Large intestine (tissue), 3 donors: ENCODE measurements around the gene TINAG. TPM values are rescaled to one million over a fixed set of nuclear protein-coding genes. Genes with fewer than 3 reads are reported as not detected.

Experiments
- DNase-seq, 2 donors: peaks; one replicate each; pipeline versions ENCODE4 v3.0.0 to v3.0.0-alpha.2; 2013
- H3K27ac ChIP-seq: one replicate; pipeline ENCODE4 v1.5.1; 2013; ENCODE audit warnings: low read length
- H3K27me3 ChIP-seq: 2 replicates; pipeline ENCODE4 v1.6.1; 2013; ENCODE audit warnings: low read length; ENCODE audit not compliant: control insufficient read depth, insufficient read depth
- H3K36me3 ChIP-seq: 2 replicates; pipeline ENCODE4 v1.6.1; 2013; ENCODE audit warnings: low read length; ENCODE audit not compliant: control insufficient read depth, insufficient read depth
- H3K4me1 ChIP-seq: one replicate; pipeline ENCODE4 v1.6.1; 2013; ENCODE audit warnings: low read length; ENCODE audit not compliant: control insufficient read depth, insufficient read depth
- H3K4me3 ChIP-seq: one replicate; pipeline ENCODE4 v1.5.1; 2013; ENCODE audit warnings: low read length
- H3K9me3 ChIP-seq: one replicate; pipeline ENCODE4 v1.6.1; 2013; ENCODE audit warnings: mild to moderate bottlenecking, low read depth, low read length, moderate library complexity; ENCODE audit not compliant: control insufficient read depth
- WGBS: methylation state at CpG from one replicate; pipeline ENCODE4 v1.1.5; 2013; ENCODE audit warnings: low lambda C conversion rate; ENCODE audit not compliant: insufficient coverage; 5-methylcytosine and 5-hydroxymethylcytosine counted together
- polyA plus RNA-seq: library from polyadenylated mRNA; unstranded; fragments of 120-200 nt; gene quantifications from one replicate; pipeline ENCODE4 v1.2.1, GENCODE V29; 2013

TINAG gene
- polyA plus RNA-seq, 1 donor, result 23.7 TPM

DNA sequence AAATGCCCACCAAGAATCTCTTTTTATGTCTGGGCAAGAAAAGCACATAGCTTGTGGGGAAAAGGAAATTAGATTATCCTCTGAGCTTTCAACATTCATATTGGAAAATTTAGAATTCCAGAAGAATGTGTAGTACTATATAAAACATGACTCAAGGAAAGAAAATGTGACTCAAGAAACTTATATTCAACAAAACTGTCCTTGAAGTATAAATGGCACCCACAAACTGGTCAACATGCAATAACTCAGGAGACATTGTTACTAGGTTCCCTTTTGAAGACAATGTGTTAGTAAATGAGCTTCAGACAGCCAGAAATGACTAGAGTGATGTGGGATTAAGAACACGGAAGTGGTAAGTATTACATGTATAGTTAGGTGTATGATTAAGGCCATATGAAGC lies 26.1 kb upstream of the TINAG start:
- no peaks in the 10 kb centered on the region for H3K9me3 ChIP-seq
- no peak overlapping the region for H3K4me3 ChIP-seq
- peak overlapping the region; percentile 36 for H3K27ac ChIP-seq
- H3K36me3 ChIP-seq, result no peaks in the 10 kb centered on the region
- no peaks in the 10 kb centered on the region for H3K27me3 ChIP-seq
- DNase-seq, result no peak
- peaks cover 6% of the 10 kb centered on the region for H3K4me1 ChIP-seq
- WGBS, result no CpG with 5 or more reads among the region's 1 CpG

DNA sequence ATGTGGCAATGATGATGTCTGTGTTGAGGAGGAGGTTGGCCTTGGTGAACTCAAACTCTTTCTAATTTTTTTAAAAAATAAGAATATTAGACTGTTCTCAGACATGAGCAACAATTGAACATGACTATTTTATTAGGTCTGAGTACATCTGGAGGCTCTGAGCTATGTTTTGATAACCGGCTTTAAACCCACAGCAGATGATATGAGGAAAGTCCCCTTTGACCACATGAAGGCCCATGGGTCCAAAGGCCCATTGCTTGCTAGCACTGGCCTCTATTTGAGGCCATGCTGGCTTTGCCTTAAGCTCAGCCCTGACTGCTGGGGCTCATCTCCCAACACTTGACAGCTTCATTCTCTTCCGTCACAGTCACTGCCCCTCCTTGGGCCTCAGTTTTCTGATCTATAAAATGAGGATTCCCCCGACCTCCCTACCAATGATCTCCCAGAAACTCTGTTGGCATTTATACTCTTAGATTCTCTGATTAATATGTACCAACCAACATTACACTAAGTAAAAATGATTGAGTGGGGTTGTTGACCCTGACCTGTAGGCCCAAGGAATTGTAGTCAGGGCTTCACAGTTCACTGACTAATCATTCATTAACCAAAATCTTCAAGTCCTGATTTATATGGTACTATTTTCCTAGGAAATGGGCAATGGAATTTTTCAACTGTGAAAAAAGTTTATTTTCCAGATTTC lies 23.9 kb upstream of the TINAG start:
- no peaks in the 10 kb centered on the region for H3K27me3 ChIP-seq
- peaks cover 6% of the 10 kb centered on the region for H3K4me1 ChIP-seq
- peak overlapping the region; percentile 75 for H3K27ac ChIP-seq
- H3K36me3 ChIP-seq, result no peaks in the 10 kb centered on the region
- WGBS, result no CpG with 5 or more reads among the region's 3 CpGs
- no peak overlapping the region for H3K4me3 ChIP-seq
- no peaks in the 10 kb centered on the region for H3K9me3 ChIP-seq
- DNase-seq, result peak; percentile 79 to 86

DNA sequence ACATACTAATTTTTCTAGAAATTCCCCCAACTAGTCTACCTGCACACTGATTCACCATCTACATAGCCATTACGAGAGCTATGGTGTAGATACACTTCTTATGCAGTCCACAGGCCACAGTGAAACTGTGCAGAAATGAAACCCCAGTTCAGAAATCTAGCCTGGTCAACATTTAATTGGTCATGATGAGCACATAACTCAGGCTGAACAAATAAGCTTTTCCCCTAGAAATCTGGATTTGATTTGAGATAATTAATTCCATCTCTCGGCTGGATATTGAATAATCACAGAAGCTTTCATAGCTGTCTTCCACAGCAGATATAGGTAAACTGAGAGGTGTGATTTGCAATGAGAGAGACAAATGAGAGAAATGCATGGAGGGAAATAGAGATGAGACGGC lies 22.6 kb upstream of the TINAG start:
- no peaks in the 10 kb centered on the region for H3K36me3 ChIP-seq
- peaks cover 6% of the 10 kb centered on the region for H3K4me1 ChIP-seq
- H3K9me3 ChIP-seq, result no peaks in the 10 kb centered on the region
- H3K27me3 ChIP-seq, result no peaks in the 10 kb centered on the region
- no peak overlapping the region for H3K27ac ChIP-seq
- no CpG with 5 or more reads among the region's 3 CpGs for WGBS
- no peak for DNase-seq
- H3K4me3 ChIP-seq, result no peak overlapping the region

DNA sequence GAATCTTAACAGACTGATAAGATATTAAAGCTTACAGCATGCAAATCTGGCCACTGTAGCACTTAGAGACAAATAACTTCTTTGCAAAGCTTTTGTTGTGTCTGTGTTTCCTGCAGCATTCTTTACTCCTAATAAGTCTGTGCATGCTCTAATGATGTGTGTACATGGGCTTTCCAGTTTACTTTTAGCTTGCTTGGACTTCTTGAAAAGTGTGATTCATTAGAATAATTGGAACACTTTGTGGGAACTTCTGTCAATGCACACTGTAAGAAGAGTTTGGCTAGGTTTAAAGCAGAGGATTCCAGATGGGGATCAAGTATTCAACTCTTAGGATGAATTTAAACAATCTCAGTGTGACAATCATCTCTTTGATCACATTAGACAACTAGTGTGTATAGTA lies 22.1 kb upstream of the TINAG start:
- H3K27ac ChIP-seq, result no peak overlapping the region
- peaks cover 6% of the 10 kb centered on the region for H3K4me1 ChIP-seq
- H3K9me3 ChIP-seq, result no peaks in the 10 kb centered on the region
- no peak overlapping the region for H3K4me3 ChIP-seq
- no peaks in the 10 kb centered on the region for H3K36me3 ChIP-seq
- DNase-seq, result no peak
- H3K27me3 ChIP-seq, result no peaks in the 10 kb centered on the region

DNA sequence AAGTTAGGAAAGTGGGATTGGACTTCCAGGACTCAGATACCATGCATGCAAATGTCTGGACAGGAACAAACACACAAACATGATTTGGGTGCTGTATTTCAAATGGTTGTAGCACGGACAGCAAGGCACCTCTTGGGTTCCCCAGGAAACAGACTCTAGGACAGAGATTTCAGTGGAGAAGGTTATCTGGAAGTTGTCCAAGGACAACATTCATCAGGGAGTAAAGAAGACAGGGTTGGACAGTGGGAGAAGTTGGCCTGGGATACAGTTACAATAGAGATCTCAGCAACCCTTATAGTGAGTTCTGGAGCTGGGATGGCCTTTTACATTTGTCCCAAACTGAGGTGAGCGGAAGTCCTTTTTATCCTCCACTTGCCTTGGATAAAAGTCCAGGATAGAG lies 19.8 kb upstream of the TINAG start:
- H3K9me3 ChIP-seq, result no peaks in the 10 kb centered on the region
- no peak overlapping the region for H3K27ac ChIP-seq
- DNase-seq, result no peak
- no peak overlapping the region for H3K4me3 ChIP-seq
- no peaks in the 10 kb centered on the region for H3K27me3 ChIP-seq
- peaks cover 4% of the 10 kb centered on the region for H3K4me1 ChIP-seq
- WGBS, result 100% methylated on average over 1 of the region's 2 CpGs
- no peaks in the 10 kb centered on the region for H3K36me3 ChIP-seq

DNA sequence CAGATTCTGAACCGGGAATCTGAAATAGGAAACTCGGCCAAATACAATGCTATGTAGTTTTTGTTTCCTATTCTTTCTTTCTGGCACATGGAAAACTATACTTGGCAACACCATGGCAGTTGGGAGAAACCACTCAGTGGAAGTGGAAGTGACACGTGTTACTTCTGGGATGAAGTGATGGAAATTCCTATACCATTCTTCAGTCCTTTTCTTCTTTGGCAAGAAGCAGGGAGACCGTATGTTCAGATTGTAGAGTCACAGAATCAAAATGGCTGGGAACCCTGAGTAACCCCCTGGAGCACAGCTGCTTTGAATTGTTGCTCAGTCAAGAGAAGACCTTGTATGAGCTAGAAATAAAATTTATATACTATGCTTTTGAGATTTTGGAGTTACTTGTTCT lies 18.8 kb upstream of the TINAG start:
- WGBS, result 100% methylated on average over 2 of the region's 4 CpGs
- H3K27ac ChIP-seq, result no peak overlapping the region
- H3K27me3 ChIP-seq, result no peaks in the 10 kb centered on the region
- H3K9me3 ChIP-seq, result no peaks in the 10 kb centered on the region
- no peaks in the 10 kb centered on the region for H3K4me1 ChIP-seq
- no peaks in the 10 kb centered on the region for H3K36me3 ChIP-seq
- no peak for DNase-seq
- H3K4me3 ChIP-seq, result no peak overlapping the region

DNA sequence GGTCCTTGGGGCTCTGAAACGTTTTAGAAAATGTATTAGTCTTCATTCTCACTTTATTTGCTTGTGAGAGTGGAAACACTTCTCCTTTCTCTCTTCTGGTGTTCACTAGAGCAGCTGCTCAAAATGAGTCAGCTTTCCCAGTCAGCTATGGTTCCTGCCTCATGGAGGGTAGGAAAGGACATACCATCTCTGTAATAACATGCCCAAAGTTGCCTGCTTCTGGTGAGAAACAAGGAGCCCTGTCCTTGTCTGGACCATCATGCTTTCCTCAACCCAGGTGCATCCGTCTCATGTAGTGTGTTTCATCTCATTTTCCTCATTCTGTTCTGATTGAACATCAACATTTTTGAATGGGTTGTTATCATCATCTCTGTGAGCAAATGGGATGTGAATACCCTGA lies 17.1 kb upstream of the TINAG start:
- Histone ChIP-seq H3K4me1 (no peaks in the 10 kb centered on the region), H3K27me3 (no peaks in the 10 kb centered on the region), H3K4me3 (no peak overlapping the region), H3K27ac (no peak overlapping the region), H3K9me3 (no peaks in the 10 kb centered on the region), H3K36me3 (no peaks in the 10 kb centered on the region)
- WGBS, result 83% methylated on average over 1 of the region's 2 CpGs
- no peak for DNase-seq

DNA sequence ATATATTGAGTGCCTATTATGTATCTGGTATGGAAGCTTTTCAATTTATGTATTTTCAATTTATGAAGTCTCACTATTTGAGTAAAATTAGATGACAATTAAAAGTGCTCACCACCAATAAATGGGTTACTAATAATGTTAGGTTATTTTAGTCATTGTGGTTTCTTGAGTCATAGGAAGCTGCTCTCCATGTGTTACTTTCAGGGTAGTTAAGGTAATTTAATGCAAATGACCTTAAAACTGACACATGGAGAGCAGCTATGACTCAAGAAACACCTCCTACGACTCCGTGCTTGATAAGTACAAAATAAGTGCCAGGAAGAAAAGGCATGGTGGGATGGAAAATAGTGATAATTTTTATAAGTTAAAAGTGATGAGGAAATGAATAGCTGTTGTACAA lies 16.5 kb upstream of the TINAG start:
- Histone ChIP-seq H3K4me3 (no peak overlapping the region), H3K9me3 (no peaks in the 10 kb centered on the region), H3K4me1 (no peaks in the 10 kb centered on the region), H3K36me3 (no peaks in the 10 kb centered on the region), H3K27ac (no peak overlapping the region), H3K27me3 (no peaks in the 10 kb centered on the region)
- WGBS, result 94% methylated on average over 2 of the region's 2 CpGs
- no peak for DNase-seq

DNA sequence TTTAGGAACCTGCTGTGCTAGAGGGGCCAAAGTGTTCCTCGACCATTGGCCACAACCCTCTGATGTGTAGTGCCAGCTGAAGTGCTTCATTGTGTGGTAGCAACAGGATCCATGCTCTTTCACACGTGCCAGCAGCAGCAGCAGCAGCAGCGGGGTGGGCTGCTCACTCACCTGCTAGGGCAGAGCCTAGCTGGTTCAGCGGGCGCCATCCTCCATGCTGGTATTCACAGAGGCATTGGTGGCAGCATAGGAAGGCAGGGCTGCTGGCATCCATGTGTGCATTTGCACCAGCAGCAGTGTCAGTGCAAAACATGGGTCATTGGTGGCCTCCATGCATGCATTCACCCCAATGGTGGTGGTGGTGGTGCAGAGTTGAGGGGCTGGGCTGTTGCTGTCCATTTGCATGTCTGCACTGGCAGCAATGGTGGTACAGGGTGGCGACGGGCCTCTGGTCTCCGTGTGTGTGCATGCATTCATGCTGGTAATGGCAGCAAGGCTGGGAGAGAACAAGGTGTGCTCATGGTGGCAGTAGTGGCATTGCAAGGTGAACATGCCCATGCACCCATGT lies 13.2 kb upstream of the TINAG start:
- Histone ChIP-seq H3K4me1 (no peaks in the 10 kb centered on the region), H3K27ac (no peak overlapping the region), H3K27me3 (no peaks in the 10 kb centered on the region), H3K9me3 (no peaks in the 10 kb centered on the region), H3K36me3 (no peaks in the 10 kb centered on the region), H3K4me3 (no peak overlapping the region)
- DNase-seq, result no peak
- no CpG with 5 or more reads among the region's 8 CpGs for WGBS

DNA sequence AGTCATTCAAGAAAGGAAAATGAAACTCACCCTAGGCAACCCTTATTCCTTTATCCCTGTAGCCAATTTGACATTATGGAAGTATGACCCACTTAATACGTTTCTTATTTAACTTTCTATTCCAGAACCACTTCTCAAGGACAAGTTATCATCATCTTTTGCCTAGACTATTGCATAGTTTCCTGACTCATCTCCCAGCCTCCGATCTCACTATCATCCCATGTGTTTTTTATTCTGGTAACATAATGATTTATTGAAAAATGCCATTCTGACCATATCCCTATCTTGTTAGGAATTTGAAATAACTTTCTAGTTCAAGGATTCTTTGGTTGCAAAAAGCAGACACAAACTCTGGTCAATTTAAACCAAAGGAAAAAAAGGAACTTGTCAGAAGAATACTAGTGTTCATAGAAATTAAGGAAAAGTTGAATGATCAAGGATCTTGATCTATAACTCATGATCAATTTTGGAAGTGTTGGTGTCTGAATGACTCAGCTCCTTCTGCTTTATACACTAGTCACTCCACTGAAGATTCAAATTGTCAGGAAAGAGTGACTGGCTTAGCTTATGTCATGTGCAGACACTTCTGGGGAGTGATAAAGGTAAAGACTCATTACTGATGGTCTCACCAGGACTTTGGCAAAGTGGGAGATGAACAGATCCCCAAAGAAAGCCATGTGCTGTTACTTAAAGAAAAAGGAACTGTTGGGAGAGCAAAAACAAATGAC lies 8.5 kb upstream of the TINAG start:
- H3K36me3 ChIP-seq, result no peaks in the 10 kb centered on the region
- H3K27me3 ChIP-seq, result no peaks in the 10 kb centered on the region
- H3K4me1 ChIP-seq, result no peaks in the 10 kb centered on the region
- no peaks in the 10 kb centered on the region for H3K9me3 ChIP-seq
- H3K27ac ChIP-seq, result no peak overlapping the region
- no peak for DNase-seq
- no CpG with 5 or more reads among the region's 2 CpGs for WGBS
- no peak overlapping the region for H3K4me3 ChIP-seq

DNA sequence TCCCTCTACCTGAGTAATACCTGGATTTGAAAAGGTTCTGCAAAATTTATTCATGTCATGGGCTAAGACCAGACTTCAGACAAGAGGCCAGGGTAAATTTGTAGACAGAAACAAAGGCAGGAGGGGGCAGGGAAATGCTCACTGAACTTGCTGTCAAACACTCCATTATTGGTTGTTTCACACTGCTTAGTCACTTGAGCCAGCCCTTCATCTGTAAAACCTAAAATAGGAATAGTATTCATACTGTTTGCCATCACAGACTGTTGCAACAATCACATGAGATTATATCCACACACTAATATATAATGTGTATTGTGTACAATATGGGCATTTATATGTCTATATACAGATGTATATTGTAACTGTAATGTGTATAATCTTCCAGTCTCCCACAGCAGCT lies 6.5 kb upstream of the TINAG start:
- H3K4me1 ChIP-seq, result peaks cover under 1% of the 10 kb centered on the region
- H3K27ac ChIP-seq, result no peak overlapping the region
- DNase-seq, result no peak
- no peaks in the 10 kb centered on the region for H3K9me3 ChIP-seq
- no peak overlapping the region for H3K4me3 ChIP-seq
- H3K27me3 ChIP-seq, result no peaks in the 10 kb centered on the region
- H3K36me3 ChIP-seq, result no peaks in the 10 kb centered on the region
